ENCODE data around the gene P4HB.

Gene P4HB

GRCh38 chr17:81832608-81833159, 27.7 kb downstream of the P4HB start:
- DNase-seq (ENCODE audit: low read depth in 3 of 3, low spot score in 1 of 3) = peak in 1 of 3 donors; percentile 29

GRCh38 chr17:81831957-81832607, 28.3 kb downstream of the P4HB start:
- peak in 1 of 3 donors; percentile 7 for DNase-seq (ENCODE audit: low read depth in 3 of 3, low spot score in 1 of 3)

GRCh38 chr17:81831563-81831956, 28.8 kb downstream of the P4HB start:
- DNase-seq (ENCODE audit: low read depth in 3 of 3, low spot score in 1 of 3) = no peak

GRCh38 chr17:81829858-81830257, 30.5 kb downstream of the P4HB start:
- no peak for DNase-seq (ENCODE audit: low read depth in 3 of 3, low spot score in 1 of 3)

GRCh38 chr17:81828656-81829055, 31.7 kb downstream of the P4HB start:
- DNase-seq (ENCODE audit: low read depth in 3 of 3, low spot score in 1 of 3) = no peak

GRCh38 chr17:81825841-81826466, 34.4 kb downstream of the P4HB start:
- DNase-seq (ENCODE audit: low read depth in 3 of 3, low spot score in 1 of 3) = no peak

GRCh38 chr17:81824595-81824994, 35.7 kb downstream of the P4HB start:
- no peak for DNase-seq (ENCODE audit: low read depth in 3 of 3, low spot score in 1 of 3)

GRCh38 chr17:81823820-81824550, 36.4 kb downstream of the P4HB start:
- no peak for DNase-seq (ENCODE audit: low read depth in 3 of 3, low spot score in 1 of 3)

GRCh38 chr17:81822996-81823819, 37.1 kb downstream of the P4HB start:
- no peak for DNase-seq (ENCODE audit: low read depth in 3 of 3, low spot score in 1 of 3)

GRCh38 chr17:81822312-81822637, 38.1 kb downstream of the P4HB start:
- DNase-seq (ENCODE audit: low read depth in 3 of 3, low spot score in 1 of 3) = no peak

GRCh38 chr17:81821603-81822311, 38.6 kb downstream of the P4HB start:
- DNase-seq (ENCODE audit: low read depth in 3 of 3, low spot score in 1 of 3) = no peak

- DNase-seq (ENCODE audit: low read depth in 3 of 3, low spot score in 1 of 3) = no peak
Measured at GRCh38 chr17:81821147-81821546, 39.2 kb downstream of the P4HB start.

GRCh38 chr17:81819708-81820107, 40.6 kb downstream of the P4HB start:
- no peak for DNase-seq (ENCODE audit: low read depth in 3 of 3, low spot score in 1 of 3)

- DNase-seq (ENCODE audit: low read depth in 3 of 3, low spot score in 1 of 3) = no peak
Measured at GRCh38 chr17:81817758-81818147, 42.6 kb downstream of the P4HB start.

- DNase-seq (ENCODE audit: low read depth in 3 of 3, low spot score in 1 of 3) = no peak
Measured at GRCh38 chr17:81815646-81815986, 44.7 kb downstream of the P4HB start.

GRCh38 chr17:81814748-81815645, 45.3 kb downstream of the P4HB start:
- no peak for DNase-seq (ENCODE audit: low read depth in 3 of 3, low spot score in 1 of 3)

- DNase-seq (ENCODE audit: low read depth in 3 of 3, low spot score in 1 of 3) = no peak
Measured at GRCh38 chr17:81813861-81814683, 46.3 kb downstream of the P4HB start.

GRCh38 chr17:81813371-81813684, 47.0 kb downstream of the P4HB start:
- no peak for DNase-seq (ENCODE audit: low read depth in 3 of 3, low spot score in 1 of 3)

Measured in stimulated activated CD4-positive, alpha-beta T cell treated with anti-CD3 and anti-CD28 coated beads, TNF-alpha, amount 100 ng/mL, for 1 hour (primary cell).